HepG2 (cell line): Measurements from ENCODE around the gene SIK3. TPM values are rescaled to one million over a fixed set of nuclear protein-coding genes. Genes with fewer than 3 reads are reported as not detected.
A peak's percentile ranks its signal among the peaks of the same experiment; 100 is the strongest.

ENCODE experiments used
- AGO1 ChIP-seq: fragments of 200-400 bp; formaldehyde crosslinking; IDR thresholded peaks from 2 replicates; pipeline ENCODE4 v1.6.1; 2017; ENCODE audit warnings: mild to moderate bottlenecking, low read depth, low read length, moderate library complexity; ENCODE audit not compliant: poor library complexity, severe bottlenecking
- ARNT2 ChIP-seq: sonication (generic); formaldehyde crosslinking; IDR thresholded peaks from 2 replicates; pipeline ENCODE4 v1.8.0; 2022; ENCODE audit warnings: mild to moderate bottlenecking, low read depth, missing genetic modification reagents, moderate library complexity
- ATF2 ChIP-seq: sonication (generic); formaldehyde crosslinking; IDR thresholded peaks from 2 replicates; pipeline ENCODE4 v1.4.0; 2020; ENCODE audit warnings: missing genetic modification reagents
- CERS6 ChIP-seq: sonication (generic); formaldehyde crosslinking; IDR thresholded peaks from 2 replicates; pipeline ENCODE4 v1.5.0; 2020; ENCODE audit warnings: missing genetic modification reagents
- FOSL1 ChIP-seq: sonication (generic); formaldehyde crosslinking; IDR thresholded peaks from 2 replicates; pipeline ENCODE4 v1.9.0; 2021; ENCODE audit warnings: missing genetic modification reagents, borderline replicate concordance
- GZF1 ChIP-seq: sonication (generic); formaldehyde crosslinking; IDR thresholded peaks from 2 replicates; pipeline ENCODE4 v1.5.1; 2020; ENCODE audit warnings: mild to moderate bottlenecking, missing genetic modification reagents
- IRF1 ChIP-seq: sonication (generic); formaldehyde crosslinking; IDR thresholded peaks from 2 replicates; pipeline ENCODE4 v1.4.0; 2020; ENCODE audit warnings: low read depth, mild to moderate bottlenecking, missing genetic modification reagents
- NFAT5 ChIP-seq: sonication (generic); formaldehyde crosslinking; IDR thresholded peaks from 2 replicates; pipeline ENCODE4 v1.4.0; 2020; ENCODE audit warnings: missing genetic modification reagents
- PCBP2 ChIP-seq: fragments of 200-400 bp; formaldehyde crosslinking; optimal IDR thresholded peaks from 2 replicates; pipeline ENCODE3; 2018; ENCODE audit warnings: low read length, low read depth; ENCODE audit not compliant: poor library complexity, severe bottlenecking
- POGK ChIP-seq: sonication (generic); formaldehyde crosslinking; conservative IDR thresholded peaks from 2 replicates; pipeline ENCODE4 v1.8.0; 2022; ENCODE audit warnings: mild to moderate bottlenecking, moderate library complexity, missing genetic modification reagents
- SALL1 ChIP-seq: sonication (generic); formaldehyde crosslinking; IDR thresholded peaks from 2 replicates; pipeline ENCODE4 v1.8.0; 2022; ENCODE audit warnings: mild to moderate bottlenecking, missing genetic modification reagents
- SSRP1 ChIP-seq: IDR thresholded peaks from 2 replicates; pipeline ENCODE4 v1.6.1; 2016; ENCODE audit warnings: control low read depth
- TAF1 ChIP-seq: sonication (generic); formaldehyde crosslinking; IDR thresholded peaks from 2 replicates; pipeline ENCODE4 v1.4.0; 2020; ENCODE audit warnings: missing genetic modification reagents
- TBP ChIP-seq: sonication (generic); formaldehyde crosslinking; IDR thresholded peaks from 2 replicates; pipeline ENCODE4 v1.5.0; 2020; ENCODE audit warnings: missing genetic modification reagents
- U2AF1 ChIP-seq: fragments of 200-400 bp; formaldehyde crosslinking; optimal IDR thresholded peaks from 2 replicates; pipeline ENCODE3; 2017; ENCODE audit warnings: mild to moderate bottlenecking, low read depth, low read length
- ZBTB26 ChIP-seq: IDR thresholded peaks from 2 replicates; pipeline ENCODE4 v1.6.1; 2016; ENCODE audit warnings: missing compliant biosample characterization, missing genetic modification reagents, borderline replicate concordance
- polyA plus RNA-seq, 8 experiments: library from polyadenylated mRNA; depleted of rRNA in 3 of 8; stranded (reverse) in 7 of 8; unstranded in 1 of 8; fragments of >200 nt; fragmentation: Illumina TruSeq in 4 of 8; extraction: Trizol in 4 of 8; gene quantifications; 2 replicates each; pipeline versions ENCODE4 v1.2.1 to v1.2.3, GENCODE V29; 2011 to 2016; ENCODE audit warnings: low read depth in 4 of 8, missing spikeins in 1 of 8, mixed read lengths in 1 of 8; ENCODE audit not compliant: insufficient read depth in 1 of 8
- total RNA-seq, 5 experiments: library from RNA; depleted of rRNA; stranded (reverse); fragments of >200 nt; fragmentation: Illumina TruSeq; extraction: Trizol; gene quantifications; 2 replicates each; pipeline ENCODE4 v1.2.3, GENCODE V29; 2016; ENCODE audit warnings: low read depth in 1 of 5

Gene SIK3
- total and polyA plus RNA-seq, 2 of the 13 experiments (the other 11 are each of a cell fraction or from before 2014, with no cell fraction given): 5.7 to 9.8 TPM

- TF ChIP-seq IRF1 (CRISPR knock-in tag) (no peak), TBP (CRISPR knock-in tag) (no peak), POGK (CRISPR knock-in tag) (no peak), SALL1 (peak; percentile 28; the same call in 1 of the 2 replicates), GZF1 (CRISPR knock-in tag) (no peak), PCBP2 (no peak), CERS6 (CRISPR knock-in tag) (no peak), SSRP1 (CRISPR knock-in tag) (no peak), ZBTB26 (CRISPR knock-in tag) (no peak), ARNT2 (CRISPR knock-in tag) (no peak), NFAT5 (CRISPR knock-in tag) (no peak), FOSL1 (CRISPR knock-in tag) (no peak), AGO1 (no peak), TAF1 (CRISPR knock-in tag) (no peak), ATF2 (CRISPR knock-in tag) (no peak; the same call in 1 of the 2 replicates), U2AF1 (no peak)
These were observed 5.2 kb downstream of the SIK3 start (continued) for GRCh38 chr11:117092951-117093590.
